Embryonic facial prominence (tissue), 1 donor: ENCODE data around the gene AHCTF1.
A peak's percentile ranks its signal among the peaks of the same experiment; 100 is the strongest.

Experiments
- DNase-seq: peaks from one replicate; pipeline ENCODE4 v3.0.0-alpha.2; 2016; ENCODE audit errors: extremely low spot score

Gene AHCTF1

GRCh38 chr1:246931549-246932365 lies at the start of gene AHCTF1:
Gene AHCTF1 (minus strand): TSS chr1:246931948. CDS start chr1:246918370, 13,578 bp downstream.
- peak; percentile 98 for DNase-seq

- DNase-seq: no peak
Observed at GRCh38 chr1:246978785-246979184, 47.0 kb upstream of the AHCTF1 start.

GRCh38 chr1:246978281-246978680 lies 46.5 kb upstream of the AHCTF1 start:
- DNase-seq: no peak

- no peak for DNase-seq
Observed at GRCh38 chr1:246971969-246972368, 40.2 kb upstream of the AHCTF1 start.

GRCh38 chr1:246971090-246971721 lies 39.5 kb upstream of the AHCTF1 start:
- DNase-seq: no peak

GRCh38 chr1:246969621-246970020 lies 37.9 kb upstream of the AHCTF1 start:
- DNase-seq: no peak

GRCh38 chr1:246966502-246966901 lies 34.8 kb upstream of the AHCTF1 start:
- DNase-seq: no peak

GRCh38 chr1:246959944-246960693 lies 28.4 kb upstream of the AHCTF1 start:
- no peak for DNase-seq

- no peak for DNase-seq
Observed at GRCh38 chr1:246954126-246954525, 22.4 kb upstream of the AHCTF1 start.

GRCh38 chr1:246951413-246951812 lies 19.7 kb upstream of the AHCTF1 start:
- no peak for DNase-seq

- DNase-seq: no peak
Observed at GRCh38 chr1:246949956-246950355, 18.2 kb upstream of the AHCTF1 start.

- DNase-seq: no peak
Observed at GRCh38 chr1:246947255-246947654, 15.5 kb upstream of the AHCTF1 start.

- DNase-seq: no peak
Observed at GRCh38 chr1:246946366-246946765, 14.6 kb upstream of the AHCTF1 start.

- no peak for DNase-seq
Observed at GRCh38 chr1:246934765-246935164, 3.0 kb upstream of the AHCTF1 start.

GRCh38 chr1:246933893-246934292 lies 2.1 kb upstream of the AHCTF1 start:
- no peak for DNase-seq

GRCh38 chr1:246932366-246932700 lies 585 bp upstream of the AHCTF1 start:
- no peak for DNase-seq

GRCh38 chr1:246930830-246931548 lies 759 bp downstream of the AHCTF1 start:
- DNase-seq: no peak

- DNase-seq: no peak
Observed at GRCh38 chr1:246925997-246926626, 5.6 kb downstream of the AHCTF1 start.

- no peak for DNase-seq
Observed at GRCh38 chr1:246923900-246924299, 7.8 kb downstream of the AHCTF1 start.

GRCh38 chr1:246923482-246923881 lies 8.3 kb downstream of the AHCTF1 start:
- no peak for DNase-seq

GRCh38 chr1:246921481-246921880 lies 10.3 kb downstream of the AHCTF1 start:
- DNase-seq: no peak

- DNase-seq: no peak
Observed at GRCh38 chr1:246919902-246920301, 11.8 kb downstream of the AHCTF1 start.
